Skeletal muscle satellite cell (primary cell): ENCODE results near the gene NCF4.

Experiments
- H3K27me3 ChIP-seq: 2 replicates; pipeline ENCODE4 v1.7.0; 2013; ENCODE audit warnings: low read length; ENCODE audit not compliant: control insufficient read depth, insufficient read depth
- H3K36me3 ChIP-seq: 2 replicates; pipeline ENCODE4 v1.7.0; 2013; ENCODE audit warnings: mild to moderate bottlenecking, control low read depth, low read length; ENCODE audit not compliant: insufficient read depth
- H3K4me1 ChIP-seq: 2 replicates; pipeline ENCODE4 v1.7.0; 2013; ENCODE audit warnings: low read length; ENCODE audit not compliant: control insufficient read depth, insufficient read depth
- H3K4me2 ChIP-seq: 2 replicates; pipeline ENCODE4 v1.7.0; 2013; ENCODE audit warnings: mild to moderate bottlenecking, low read length
- H3K4me3 ChIP-seq: 2 replicates; pipeline ENCODE4 v1.7.0; 2013; ENCODE audit warnings: low read length
- H3K9ac ChIP-seq: 2 replicates; pipeline ENCODE4 v1.7.0; 2013; ENCODE audit warnings: mild to moderate bottlenecking, low read depth, low read length, moderate library complexity
- H3K9me3 ChIP-seq: replicated peaks from 2 replicates; pipeline ENCODE4 v1.7.0; 2013; ENCODE audit warnings: mild to moderate bottlenecking, control low read depth, low read length

NCF4 gene

GRCh38 chr22:36901411-36902142 lies 40.8 kb downstream of the NCF4 start:
- H3K4me1 ChIP-seq: no peaks in the 10 kb centered on the region
- H3K9me3 ChIP-seq: no peaks in the 10 kb centered on the region
- no peak overlapping the region for H3K4me3 ChIP-seq
- peaks cover 40% of the 10 kb centered on the region for H3K27me3 ChIP-seq
- H3K4me2 ChIP-seq: no peak overlapping the region
- no peak overlapping the region for H3K9ac ChIP-seq
- H3K36me3 ChIP-seq: no peaks in the 10 kb centered on the region

- H3K9ac ChIP-seq: no peak overlapping the region
- no peaks in the 10 kb centered on the region for H3K9me3 ChIP-seq
- H3K4me3 ChIP-seq: no peak overlapping the region
- H3K36me3 ChIP-seq: no peaks in the 10 kb centered on the region
- H3K4me1 ChIP-seq: no peaks in the 10 kb centered on the region
- no peak overlapping the region for H3K4me2 ChIP-seq
- peaks cover 37% of the 10 kb centered on the region for H3K27me3 ChIP-seq
Observed at GRCh38 chr22:36902143-36902926, 41.5 kb downstream of the NCF4 start.

GRCh38 chr22:36904260-36904880 lies 43.6 kb downstream of the NCF4 start:
- H3K4me1 ChIP-seq: no peaks in the 10 kb centered on the region
- no peaks in the 10 kb centered on the region for H3K9me3 ChIP-seq
- no peak overlapping the region for H3K9ac ChIP-seq
- no peak overlapping the region for H3K4me2 ChIP-seq
- H3K36me3 ChIP-seq: no peaks in the 10 kb centered on the region
- H3K4me3 ChIP-seq: no peak overlapping the region
- peaks cover 31% of the 10 kb centered on the region for H3K27me3 ChIP-seq

- H3K4me2 ChIP-seq: no peak overlapping the region
- H3K36me3 ChIP-seq: no peaks in the 10 kb centered on the region
- H3K4me1 ChIP-seq: no peaks in the 10 kb centered on the region
- no peak overlapping the region for H3K4me3 ChIP-seq
- peaks cover 39% of the 10 kb centered on the region for H3K27me3 ChIP-seq
- H3K9ac ChIP-seq: no peak overlapping the region
- H3K9me3 ChIP-seq: no peaks in the 10 kb centered on the region
Observed at GRCh38 chr22:36907253-36908195, 46.7 kb downstream of the NCF4 start.

GRCh38 chr22:36910461-36910860 lies 49.7 kb downstream of the NCF4 start:
- no peaks in the 10 kb centered on the region for H3K9me3 ChIP-seq
- peaks cover 32% of the 10 kb centered on the region for H3K27me3 ChIP-seq
- H3K4me1 ChIP-seq: no peaks in the 10 kb centered on the region
- H3K4me2 ChIP-seq: no peak overlapping the region
- no peak overlapping the region for H3K9ac ChIP-seq
- H3K36me3 ChIP-seq: no peaks in the 10 kb centered on the region
- no peak overlapping the region for H3K4me3 ChIP-seq

GRCh38 chr22:36911887-36912661 lies 51.3 kb downstream of the NCF4 start:
- Histone ChIP-seq H3K4me1 (no peaks in the 10 kb centered on the region), H3K9me3 (no peaks in the 10 kb centered on the region), H3K36me3 (no peaks in the 10 kb centered on the region)

GRCh38 chr22:36912694-36913426 lies 52.1 kb downstream of the NCF4 start:
- no peaks in the 10 kb centered on the region for H3K4me1 ChIP-seq

More at GRCh38 chr22:36911887-36912661, 51.3 kb downstream of the NCF4 start:
- H3K27me3 ChIP-seq: peaks cover 36% of the 10 kb centered on the region
- no peak overlapping the region for H3K9ac ChIP-seq
- no peak overlapping the region for H3K4me3 ChIP-seq
- no peak overlapping the region for H3K4me2 ChIP-seq

GRCh38 chr22:36913427-36914389 lies 52.9 kb downstream of the NCF4 start, which contains the start of gene CSF2RB:
CSF2RB (plus strand) TSS chr22:36913628; CDS start chr22:36922208, 8,580 bp downstream.
- peaks cover 39% of the 10 kb centered on the region for H3K27me3 ChIP-seq

More at GRCh38 chr22:36912694-36913426, 52.1 kb downstream of the NCF4 start:
- no peaks in the 10 kb centered on the region for H3K36me3 ChIP-seq
- H3K27me3 ChIP-seq: peaks cover 32% of the 10 kb centered on the region
- H3K9ac ChIP-seq: no peak overlapping the region
- H3K4me2 ChIP-seq: no peak overlapping the region
- no peaks in the 10 kb centered on the region for H3K9me3 ChIP-seq
- no peak overlapping the region for H3K4me3 ChIP-seq

GRCh38 chr22:36914390-36914752 lies 53.6 kb downstream of the NCF4 start:
- Histone ChIP-seq H3K4me2 (no peak overlapping the region), H3K27me3 (peaks cover 41% of the 10 kb centered on the region), H3K9ac (no peak overlapping the region), H3K4me3 (no peak overlapping the region), H3K9me3 (no peaks in the 10 kb centered on the region), H3K36me3 (no peaks in the 10 kb centered on the region), H3K4me1 (no peaks in the 10 kb centered on the region)

More at GRCh38 chr22:36913427-36914389, 52.9 kb downstream of the NCF4 start, which contains the start of gene CSF2RB:
- H3K4me3 ChIP-seq: no peak within 1 kb of the TSS
- H3K9me3 ChIP-seq: no peaks in the 10 kb centered on the region
- H3K4me1 ChIP-seq: no peaks in the 10 kb centered on the region
- no peak within 1 kb of the TSS for H3K9ac ChIP-seq
- H3K36me3 ChIP-seq: no peaks in the 10 kb centered on the region
- H3K4me2 ChIP-seq: no peak within 1 kb of the TSS
